ENCODE measurements around the gene LRRN4.

Gene LRRN4

GRCh38 chr20:6053776-6054688, at the start of gene LRRN4:
Gene LRRN4, minus strand, starts transcription at chr20:6054060. Its CDS starts 1,261 bp downstream, at chr20:6052799.
- DNase-seq (ENCODE audit: low read depth, low spot score): peak; percentile 84

DNA sequence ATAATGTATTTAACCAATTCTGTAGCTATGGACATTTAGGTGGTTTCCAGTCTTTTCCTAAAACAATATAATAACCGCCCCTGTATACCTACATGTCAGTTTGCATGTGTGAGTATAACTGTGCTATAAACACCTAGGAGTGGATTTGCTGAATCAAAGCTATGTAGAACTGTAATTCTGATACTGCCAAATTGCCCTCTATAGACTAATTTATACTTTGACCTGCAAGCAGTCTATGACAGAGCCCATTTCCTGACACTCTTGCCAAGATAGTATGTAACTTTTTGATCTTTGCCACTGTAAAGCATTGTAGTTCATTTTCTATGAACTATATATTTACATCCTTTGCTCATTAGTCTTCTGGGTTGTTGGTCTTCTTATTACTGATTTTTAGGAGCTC, 49.4 kb upstream of the LRRN4 start:
- DNase-seq (ENCODE audit: low read depth, low spot score): no peak

DNA sequence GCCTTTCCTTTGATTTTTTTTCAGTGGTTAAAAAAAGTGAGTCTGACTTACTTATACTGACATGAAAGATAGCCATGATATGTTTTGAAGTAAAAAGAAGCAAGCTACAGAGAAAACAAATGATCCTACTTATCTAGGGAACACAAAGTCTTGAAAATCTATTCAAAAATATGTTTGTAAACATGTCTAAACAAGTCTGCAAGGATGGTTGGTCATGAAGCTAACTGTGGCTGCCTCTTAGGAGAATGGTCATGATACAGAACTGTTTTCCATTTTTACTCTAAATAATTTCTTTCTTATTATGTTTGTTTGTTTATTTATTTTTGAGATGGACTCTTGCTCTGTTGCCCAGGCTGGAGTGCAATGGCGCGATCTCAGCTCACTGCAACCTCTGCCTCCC, 47.5 kb upstream of the LRRN4 start:
- no peak for DNase-seq (ENCODE audit: low read depth, low spot score)

- DNase-seq (ENCODE audit: low read depth, low spot score): no peak
Observed at GRCh38 chr20:6100246-6100645, 46.4 kb upstream of the LRRN4 start.

- no peak for DNase-seq (ENCODE audit: low read depth, low spot score)
Observed at GRCh38 chr20:6099819-6100218, 46.0 kb upstream of the LRRN4 start.

DNA sequence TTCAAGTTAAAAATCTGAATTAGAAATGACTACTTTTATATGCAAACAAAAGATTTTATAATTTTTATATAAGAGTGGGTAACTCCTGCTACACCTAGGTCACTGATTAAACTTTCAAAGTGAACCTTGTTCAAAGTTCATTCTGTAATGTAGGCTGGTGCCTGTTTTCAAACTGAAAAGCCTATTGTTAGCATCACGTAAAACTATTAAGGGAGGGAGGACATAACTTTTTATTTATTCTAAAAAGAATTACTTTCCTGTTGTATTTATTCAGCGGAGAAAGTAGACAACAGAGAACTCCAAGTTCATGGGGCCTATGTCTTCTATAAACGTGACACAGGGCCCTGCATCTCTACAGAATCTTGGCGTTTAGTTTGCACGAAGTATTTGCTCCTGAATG, 41.5 kb upstream of the LRRN4 start:
- DNase-seq (ENCODE audit: low read depth, low spot score): no peak

GRCh38 chr20:6094565-6094964, 40.7 kb upstream of the LRRN4 start:
- DNase-seq (ENCODE audit: low read depth, low spot score): no peak

GRCh38 chr20:6094063-6094462, 40.2 kb upstream of the LRRN4 start:
- no peak for DNase-seq (ENCODE audit: low read depth, low spot score)

DNA sequence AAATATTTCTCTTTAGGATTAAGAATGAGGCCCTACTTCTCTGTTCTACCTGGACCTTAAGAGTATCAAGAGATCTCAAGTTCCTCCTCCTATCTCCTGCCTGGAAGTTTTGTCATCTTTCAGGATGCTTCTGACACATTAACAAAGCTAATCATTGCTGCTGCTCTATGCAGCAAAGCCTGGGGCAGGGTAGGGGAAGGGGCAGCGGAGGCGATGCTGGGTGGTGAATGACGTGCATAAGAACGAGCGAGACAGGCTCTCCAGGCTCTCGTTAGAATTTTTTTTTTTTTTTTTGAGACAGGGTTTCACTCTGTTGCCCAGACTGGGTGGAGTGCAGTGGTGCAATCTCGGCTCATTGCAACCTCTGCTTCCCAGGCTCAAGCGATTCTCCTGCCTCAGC, 37.8 kb upstream of the LRRN4 start:
- DNase-seq (ENCODE audit: low read depth, low spot score): no peak

GRCh38 chr20:6086868-6087267, 33.0 kb upstream of the LRRN4 start:
- DNase-seq (ENCODE audit: low read depth, low spot score): no peak

DNA sequence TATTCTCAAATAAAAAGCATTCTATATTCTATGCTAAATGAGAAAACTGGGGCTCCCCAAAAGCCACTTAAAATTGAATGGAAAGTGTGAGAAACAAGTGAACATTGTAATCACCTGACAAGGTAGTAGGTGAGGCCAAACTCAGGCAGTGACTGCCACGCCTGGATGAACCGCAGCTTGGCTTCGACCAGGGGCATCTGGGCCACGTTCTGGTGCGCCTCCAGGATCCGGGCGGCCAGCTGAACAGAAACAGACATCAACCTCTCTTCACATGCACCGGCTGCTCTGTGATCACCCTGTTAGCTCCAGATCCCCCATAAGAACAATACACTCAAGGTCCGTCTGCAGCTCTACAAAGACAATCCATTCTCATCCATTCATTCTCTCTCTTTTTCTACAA, 30.1 kb upstream of the LRRN4 start:
- DNase-seq (ENCODE audit: low read depth, low spot score): no peak

DNA sequence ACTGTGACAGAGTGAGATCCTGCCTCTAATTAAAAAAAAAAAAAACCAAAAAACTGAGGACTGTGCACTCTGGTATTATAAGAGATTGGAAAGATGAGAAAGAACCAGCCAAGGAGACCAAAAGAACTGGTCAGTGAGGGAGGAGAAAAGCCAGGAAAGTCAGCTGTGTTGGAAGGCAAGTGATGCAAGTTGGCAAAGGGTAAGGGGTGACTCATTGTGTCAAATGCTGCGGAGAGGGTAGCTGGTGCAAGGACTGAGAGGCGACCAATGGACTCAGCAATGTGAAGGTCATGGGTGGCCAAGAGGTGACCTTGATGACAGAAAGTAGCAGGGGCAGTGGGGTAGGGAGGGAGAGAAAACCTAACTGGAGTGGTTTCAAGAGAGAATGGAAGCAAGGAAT, 27.4 kb upstream of the LRRN4 start:
- DNase-seq (ENCODE audit: low read depth, low spot score): no peak

GRCh38 chr20:6079016-6079415, 25.2 kb upstream of the LRRN4 start:
- DNase-seq (ENCODE audit: low read depth, low spot score): no peak

DNA sequence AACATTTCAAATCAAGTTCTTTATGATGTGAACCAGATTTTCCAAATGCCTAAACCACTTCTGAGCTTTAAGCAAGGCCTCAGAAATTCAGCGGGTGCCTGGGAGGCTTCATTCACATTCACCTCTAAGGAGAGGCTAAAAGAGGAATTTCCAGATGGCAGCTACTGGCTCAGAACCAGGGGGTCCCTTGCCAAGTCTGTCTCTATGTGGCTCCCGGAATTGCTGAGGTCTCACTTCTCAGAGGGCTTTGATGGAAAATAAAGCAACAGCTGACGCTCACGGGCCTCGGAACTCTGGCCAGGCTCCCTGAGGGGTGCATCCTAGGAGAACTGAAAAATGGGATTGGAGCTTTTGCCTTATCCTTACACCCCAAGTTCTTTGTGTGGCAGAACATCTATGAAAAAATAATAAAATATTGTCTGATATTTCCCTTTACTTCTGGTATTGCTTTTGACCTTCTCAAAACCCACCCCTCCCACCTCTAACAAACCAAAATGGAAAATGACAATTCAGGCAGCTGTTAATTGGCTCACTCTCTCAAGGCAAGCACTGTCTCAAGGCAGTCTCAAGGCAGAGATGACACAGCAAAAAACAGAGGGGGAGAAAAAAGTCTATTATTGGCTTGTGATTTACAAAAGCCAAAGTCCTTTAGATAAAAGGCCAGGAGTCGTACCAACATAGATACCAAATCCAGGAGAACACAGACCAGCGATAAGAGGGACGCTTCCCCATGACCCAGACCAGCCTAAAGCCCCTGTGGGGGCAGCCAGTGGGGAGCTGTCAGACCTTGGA, 21.8 kb upstream of the LRRN4 start:
- DNase-seq (ENCODE audit: low read depth, low spot score): no peak

- DNase-seq (ENCODE audit: low read depth, low spot score): no peak
Observed at GRCh38 chr20:6074784-6075183, 20.9 kb upstream of the LRRN4 start.

GRCh38 chr20:6074145-6074561, 20.3 kb upstream of the LRRN4 start:
- DNase-seq (ENCODE audit: low read depth, low spot score): peak; percentile 35

DNA sequence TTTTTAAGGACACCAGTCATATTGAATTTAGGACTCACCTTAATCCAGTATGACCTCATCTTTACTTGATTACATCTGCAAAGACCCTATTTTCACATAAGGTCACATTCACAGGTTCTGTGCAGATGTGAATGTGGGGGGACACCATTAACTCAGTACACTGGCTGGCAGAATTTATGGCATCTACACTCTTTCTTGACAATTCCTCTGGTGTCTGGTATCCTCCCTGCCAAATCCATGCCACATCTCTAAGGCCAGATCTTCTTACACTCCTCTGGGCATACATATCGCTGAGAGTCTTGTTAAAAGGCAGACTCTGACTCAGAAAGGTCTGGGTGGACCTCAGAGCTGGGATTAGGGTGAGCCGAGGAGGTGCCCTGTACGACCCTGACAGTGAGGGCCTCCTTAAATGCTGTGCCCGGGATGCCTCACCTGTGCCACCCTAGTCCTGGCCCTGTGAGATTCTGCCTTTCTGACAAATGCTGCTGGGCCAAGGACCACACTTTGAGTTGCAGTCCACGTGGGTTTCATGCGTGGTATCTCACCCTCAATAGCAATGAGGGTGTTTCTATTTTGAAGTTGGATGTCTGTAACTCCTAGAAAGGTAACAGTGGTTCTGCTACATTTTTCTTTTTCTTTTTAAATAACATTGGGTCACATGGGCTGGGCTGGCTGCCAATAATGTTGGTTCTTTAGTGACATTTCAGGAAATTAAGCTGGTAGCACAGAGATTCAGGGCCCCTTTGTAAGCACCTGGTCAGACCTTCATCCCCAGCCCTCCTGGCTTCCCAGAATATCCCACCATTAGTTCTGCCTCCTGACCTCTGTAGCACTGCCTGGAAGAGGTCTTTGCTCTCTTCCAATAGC, 17.2 kb upstream of the LRRN4 start:
- no peak for DNase-seq (ENCODE audit: low read depth, low spot score)

DNA sequence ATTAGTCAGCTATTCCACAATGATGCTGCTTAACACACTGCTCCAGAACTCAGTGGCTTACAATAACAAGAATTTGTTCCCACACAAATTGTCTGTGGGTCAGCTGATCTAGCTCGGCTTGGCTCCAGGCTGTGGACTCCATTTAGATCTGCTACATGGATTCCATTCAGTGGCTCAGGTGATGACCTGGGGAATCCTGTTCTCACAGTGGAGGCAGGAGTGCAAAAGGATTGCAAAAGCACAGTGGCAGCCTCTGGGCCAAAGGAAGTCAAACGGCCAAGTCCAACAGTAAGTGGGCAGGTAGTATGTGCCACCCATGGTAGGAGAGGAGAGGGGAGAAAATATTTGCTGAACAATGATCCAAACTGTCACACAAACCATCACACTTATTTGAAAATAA, 15.8 kb upstream of the LRRN4 start:
- no peak for DNase-seq (ENCODE audit: low read depth, low spot score)

DNA sequence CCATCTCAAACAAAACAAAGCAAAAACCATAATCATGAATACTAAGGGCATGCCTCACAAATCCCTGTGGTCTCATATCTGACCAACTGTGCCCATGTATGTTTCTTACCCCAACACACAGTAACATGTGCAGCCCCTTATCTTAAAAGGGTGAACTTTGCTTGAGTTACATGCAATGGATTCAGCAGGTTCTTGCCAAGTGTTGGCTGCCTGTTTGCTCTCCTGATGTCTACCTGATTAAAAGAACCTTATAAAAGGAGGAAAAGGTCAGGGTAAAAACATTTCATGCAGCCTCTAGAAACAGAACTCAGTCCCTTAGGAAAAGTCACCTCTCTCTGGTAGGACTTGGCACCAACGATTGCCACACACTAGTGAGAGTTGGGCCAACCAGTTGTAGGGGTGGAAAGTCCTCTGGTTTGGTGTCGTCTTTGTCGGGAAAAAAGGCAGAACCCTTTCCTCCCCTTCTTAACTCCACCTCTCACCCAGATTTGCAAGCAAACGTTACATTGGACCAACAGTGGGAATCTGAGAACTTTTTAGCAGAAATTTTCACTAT, 14.0 kb upstream of the LRRN4 start:
- no peak for DNase-seq (ENCODE audit: low read depth, low spot score)

GRCh38 chr20:6066582-6066981, 12.7 kb upstream of the LRRN4 start:
- DNase-seq (ENCODE audit: low read depth, low spot score): no peak

DNA sequence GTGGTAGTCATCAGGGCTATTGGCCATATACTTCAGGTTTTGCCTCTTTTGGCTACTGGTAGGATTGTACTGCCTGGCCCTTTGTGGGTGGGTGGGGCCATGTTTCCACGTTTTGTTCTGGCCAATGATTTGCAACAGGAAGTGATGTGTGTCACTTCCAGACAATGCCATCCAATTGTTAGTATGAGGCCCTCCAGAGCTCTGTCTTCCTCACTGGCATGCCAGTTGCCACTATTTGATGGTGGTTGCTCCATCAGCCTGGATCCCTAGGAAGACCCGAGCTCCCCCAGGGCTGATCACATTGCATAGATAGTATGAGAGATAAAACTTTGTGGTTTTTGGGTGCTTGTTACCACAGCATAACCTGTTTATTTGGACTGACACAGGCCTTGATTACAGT, 7.7 kb upstream of the LRRN4 start:
- no peak for DNase-seq (ENCODE audit: low read depth, low spot score)

DNA sequence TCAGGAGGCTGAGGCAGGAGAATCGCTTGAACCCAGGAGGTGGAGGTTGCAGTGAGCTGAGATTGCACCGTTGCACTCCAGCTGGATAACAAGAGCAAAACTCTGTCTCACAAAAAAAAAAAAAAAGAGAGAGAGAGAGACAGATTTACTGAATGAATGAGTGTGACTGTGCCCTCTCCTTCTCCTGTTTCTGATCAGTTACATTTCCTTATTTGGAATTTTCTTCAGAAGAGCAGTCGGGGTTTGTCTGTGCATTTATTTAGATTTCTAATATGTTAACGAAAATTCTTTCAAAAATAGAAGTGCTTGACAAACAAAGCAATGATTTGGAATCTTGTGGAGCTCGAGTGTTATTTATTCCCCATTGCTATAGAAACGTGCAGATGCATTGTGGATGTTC, 6.4 kb upstream of the LRRN4 start:
- no peak for DNase-seq (ENCODE audit: low read depth, low spot score)
